HG02981 (cell line): ENCODE results near the gene ZSWIM5.
"Not testable (repeated sequence)": the region's sequence is repeated elsewhere in the genome, so short reads cannot be mapped to it uniquely, and the experiment has no call there.

Experiments
- ATAC-seq: cut with Tn5 transposase; IDR thresholded peaks from one replicate; pipeline ENCODE4 v1.9.1; 2021; ENCODE audit warnings: mild to moderate bottlenecking, moderate library complexity; ENCODE audit not compliant: unreplicated experiment

The ZSWIM5 gene

GRCh38 chr1:45008516-45008915 is 197.9 kb downstream of the ZSWIM5 start:
- ATAC-seq = no peak

DNA sequence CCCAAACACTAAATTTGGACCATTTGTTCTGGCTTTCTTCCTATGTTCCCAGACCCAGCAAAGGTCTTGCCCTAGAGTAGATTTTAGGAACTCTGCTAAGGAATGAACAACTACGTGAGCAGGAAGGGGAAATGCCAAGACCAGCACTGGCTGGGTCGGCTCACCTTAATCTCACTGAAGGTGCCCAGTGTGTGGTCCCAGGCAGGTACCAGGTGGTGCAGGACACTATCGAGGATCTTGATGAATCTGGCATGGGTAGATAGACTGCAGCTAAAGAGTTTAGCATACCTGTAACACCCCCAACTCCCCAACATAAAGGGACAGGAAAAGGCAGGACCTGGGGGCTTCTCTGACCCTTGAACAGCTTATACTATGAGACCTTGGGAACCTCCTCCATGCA is 198.3 kb downstream of the ZSWIM5 start:
- ATAC-seq = no peak

DNA sequence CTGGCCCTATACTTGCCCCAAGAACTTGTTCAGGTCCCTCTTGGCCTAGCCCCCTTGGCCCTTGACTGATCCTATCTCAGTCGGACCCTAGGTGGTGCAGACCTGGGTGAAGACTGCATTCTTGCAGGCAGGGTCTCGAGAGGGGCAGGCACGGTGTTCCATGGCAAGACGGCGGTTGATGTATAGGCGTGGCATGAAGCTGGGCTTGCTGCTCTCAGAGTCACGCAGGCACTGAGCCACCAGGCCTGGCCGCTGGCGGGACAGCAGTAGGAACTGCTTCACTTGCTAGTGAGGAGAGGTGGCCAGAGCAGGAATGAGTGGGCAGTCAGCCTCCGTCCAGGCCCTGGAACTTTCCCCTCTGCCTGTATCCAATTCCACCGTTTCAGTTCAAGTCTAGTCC is 199.1 kb downstream of the ZSWIM5 start:
- ATAC-seq = no peak

GRCh38 chr1:45005761-45006160 is 200.6 kb downstream of the ZSWIM5 start:
- no peak for ATAC-seq

DNA sequence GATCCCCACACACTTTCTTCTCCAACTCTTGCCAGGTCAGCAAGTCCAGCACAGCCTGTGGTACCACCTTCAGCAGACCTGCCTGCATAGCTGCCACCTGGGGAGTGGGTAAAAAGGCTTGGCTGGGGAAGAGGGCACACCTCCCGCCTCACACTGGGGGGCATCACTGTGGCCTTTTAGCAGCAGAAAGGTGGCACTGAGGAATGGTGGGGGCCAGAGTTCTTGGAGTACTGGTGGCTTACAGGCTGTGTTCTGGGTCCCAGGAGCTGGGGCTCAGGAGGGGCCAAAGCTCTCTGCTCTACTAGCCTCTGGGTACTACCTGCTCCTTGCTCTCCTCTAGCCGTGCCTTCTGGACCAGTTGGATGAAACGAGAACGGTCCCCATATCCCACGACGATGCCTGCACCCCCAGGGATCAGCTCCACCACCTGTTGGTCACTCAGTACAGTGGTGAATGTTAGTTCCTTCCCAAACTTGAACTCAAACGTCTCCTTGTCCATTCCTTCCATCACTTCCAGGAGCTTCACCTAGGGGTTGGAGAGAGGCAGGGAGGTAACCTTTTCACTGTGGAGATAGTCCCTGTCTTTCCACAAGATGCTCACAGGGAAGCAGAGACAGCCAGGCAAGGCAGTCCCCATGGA is 202.0 kb downstream of the ZSWIM5 start:
- no peak for ATAC-seq

DNA sequence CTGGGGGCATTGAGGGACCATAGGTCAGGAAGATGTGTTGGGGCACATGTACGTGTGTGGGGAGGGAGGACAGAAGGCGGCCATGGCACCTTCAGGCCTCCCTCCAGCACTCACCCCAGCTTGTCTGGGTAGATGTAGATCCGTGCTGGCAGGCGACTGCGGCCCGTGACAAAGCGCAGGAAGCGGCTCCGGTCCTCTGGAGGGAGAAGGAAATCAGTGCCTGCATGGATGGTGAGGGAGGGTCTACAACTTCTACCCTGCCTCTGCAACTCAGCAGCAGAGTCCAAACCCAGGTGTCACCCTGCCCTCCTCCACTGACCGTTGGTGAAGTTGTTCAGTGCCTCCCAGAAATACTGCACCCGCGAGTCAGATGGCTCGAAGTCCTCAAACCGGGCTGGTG is 202.7 kb downstream of the ZSWIM5 start:
- ATAC-seq = no peak

DNA sequence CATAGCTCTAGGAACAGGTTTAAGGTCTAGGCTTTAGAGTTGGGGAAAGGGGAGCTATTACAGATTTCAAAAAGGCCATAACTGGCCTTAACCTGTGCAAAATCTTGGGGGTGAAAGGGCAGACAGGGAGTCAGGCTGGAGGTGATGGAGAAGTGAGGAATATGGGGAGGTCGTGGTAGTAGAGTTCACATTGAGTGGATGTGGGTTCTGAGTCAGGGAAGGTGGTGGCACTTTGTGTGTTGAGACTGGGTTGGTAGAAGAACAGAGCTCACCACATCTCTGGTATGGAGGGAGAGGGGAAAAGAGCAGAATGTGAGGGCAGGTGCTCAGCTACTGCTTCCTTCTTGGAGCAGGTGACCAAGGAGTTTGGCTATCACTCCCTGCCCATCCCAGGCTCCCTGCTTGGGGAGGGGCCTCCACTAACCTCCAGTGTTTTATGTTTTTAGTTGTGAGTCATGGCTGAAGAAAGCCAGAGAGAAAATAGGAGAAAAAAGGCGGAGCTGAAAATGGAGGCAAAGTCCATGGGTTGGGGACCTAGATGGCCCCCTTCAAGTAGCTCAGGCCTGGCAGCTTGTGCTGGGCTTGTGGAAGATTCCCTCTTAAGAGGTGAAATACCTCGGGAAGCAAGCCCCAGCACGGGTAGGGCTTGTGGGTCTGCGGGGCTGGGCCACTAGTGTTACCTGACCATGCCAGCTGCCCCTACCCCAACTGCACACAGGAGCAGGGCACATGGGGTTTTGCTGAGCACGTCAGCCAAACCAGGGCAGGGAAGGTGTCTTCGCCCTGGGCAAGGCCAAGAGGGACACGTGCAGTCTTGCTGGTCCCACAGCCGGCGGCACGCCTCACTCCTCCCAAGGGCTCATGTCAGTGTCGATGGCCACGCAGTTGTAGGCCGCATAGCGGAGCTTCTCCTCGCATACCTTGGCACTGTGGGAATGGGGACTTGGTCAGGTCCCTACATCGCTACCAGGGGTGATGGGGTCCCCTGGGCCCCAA is 203.5 kb downstream of the ZSWIM5 start:
- no peak for ATAC-seq

DNA sequence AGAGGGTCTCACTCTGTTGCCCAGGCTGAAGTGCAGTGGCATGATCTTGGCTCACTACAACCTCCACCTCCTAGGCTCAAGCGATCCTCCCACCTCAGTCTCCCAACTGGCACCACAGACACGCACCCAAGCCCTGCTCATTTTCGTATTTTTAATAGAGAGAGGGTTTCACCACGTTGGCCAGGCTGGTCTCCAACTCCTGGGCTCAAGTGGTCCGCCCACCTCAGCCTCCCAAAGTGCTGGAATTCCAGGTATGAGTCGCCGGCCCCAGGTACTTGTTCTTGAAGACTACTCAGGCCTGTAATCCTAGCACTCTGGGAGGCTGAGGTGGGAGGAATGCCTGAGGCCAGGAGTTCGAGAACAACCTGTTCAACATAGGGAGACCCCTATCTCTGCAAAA is 204.8 kb downstream of the ZSWIM5 start:
- not testable (repeated sequence) for ATAC-seq

DNA sequence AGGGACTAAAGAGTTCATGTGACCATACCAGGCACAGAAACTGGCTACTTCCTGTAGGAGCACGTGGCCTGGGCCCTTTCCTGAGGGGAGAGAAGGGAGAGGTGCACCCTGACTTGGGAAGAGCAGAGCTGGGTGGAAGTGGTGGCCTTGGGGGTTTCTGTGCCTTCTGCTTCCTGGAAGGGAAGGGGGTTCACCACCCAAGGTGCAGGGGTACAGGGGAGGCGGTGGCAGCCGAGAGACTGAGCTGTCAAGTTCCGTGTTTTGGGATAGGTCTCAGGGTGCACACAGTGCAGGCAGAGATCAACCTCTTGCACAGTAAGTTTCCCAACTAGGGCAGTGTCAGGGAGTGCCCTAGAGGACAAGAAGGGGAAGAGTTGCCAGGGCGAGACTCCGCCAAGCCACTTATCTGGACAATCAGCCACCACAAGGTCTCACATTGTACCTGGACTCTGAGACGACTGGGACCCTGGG is 205.4 kb downstream of the ZSWIM5 start:
- ATAC-seq = no peak

DNA sequence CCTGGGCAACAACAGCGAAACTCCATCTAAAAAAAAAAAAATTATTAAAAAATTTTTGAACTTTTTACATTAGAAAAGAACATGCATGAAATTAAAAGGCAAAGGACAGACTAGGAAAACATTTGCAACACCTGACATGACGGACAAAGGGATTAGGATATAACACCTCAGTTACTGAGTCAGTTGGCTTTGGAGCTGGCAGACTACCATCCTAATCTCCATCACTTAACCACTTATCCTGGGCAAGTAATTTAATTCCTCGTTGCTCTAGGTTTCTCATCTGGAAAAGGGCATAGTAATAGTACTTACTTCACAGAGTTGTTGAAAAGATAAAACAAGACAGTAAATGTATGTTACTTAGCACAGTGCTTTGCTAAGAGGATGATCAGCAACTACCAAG is 207.2 kb downstream of the ZSWIM5 start:
- ATAC-seq = no peak

- ATAC-seq = no peak
These were observed 210.8 kb downstream of the ZSWIM5 start for GRCh38 chr1:44995467-44996238.

GRCh38 chr1:44994309-44994898 is 212.0 kb downstream of the ZSWIM5 start:
- no peak for ATAC-seq

GRCh38 chr1:44988531-44989156 is 217.8 kb downstream of the ZSWIM5 start:
- ATAC-seq = no peak

GRCh38 chr1:44985747-44986359 is 220.6 kb downstream of the ZSWIM5 start:
- no peak for ATAC-seq

- ATAC-seq = not testable (repeated sequence)
These were observed 229.0 kb downstream of the ZSWIM5 start for GRCh38 chr1:44977372-44977771.

DNA sequence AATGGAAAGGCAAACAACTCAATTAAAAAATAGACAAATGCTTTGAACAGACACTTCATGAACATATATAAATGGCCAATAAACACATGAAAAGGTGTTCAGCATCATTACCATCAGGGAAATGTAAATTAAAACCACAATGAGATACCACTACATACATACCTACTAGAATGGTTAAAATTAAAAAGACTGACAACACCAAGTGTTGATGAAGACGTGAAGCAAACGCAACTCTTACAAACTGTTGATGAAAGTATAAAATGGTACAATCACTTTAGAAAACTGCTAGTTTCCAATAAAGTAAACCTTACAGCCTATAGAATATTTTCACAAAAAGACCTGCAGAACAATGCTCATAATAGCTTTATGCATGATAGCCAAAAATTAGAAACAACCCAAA is 230.2 kb downstream of the ZSWIM5 start:
- no peak for ATAC-seq

- ATAC-seq = no peak
These were observed 232.8 kb downstream of the ZSWIM5 start for GRCh38 chr1:44973645-44974044.

DNA sequence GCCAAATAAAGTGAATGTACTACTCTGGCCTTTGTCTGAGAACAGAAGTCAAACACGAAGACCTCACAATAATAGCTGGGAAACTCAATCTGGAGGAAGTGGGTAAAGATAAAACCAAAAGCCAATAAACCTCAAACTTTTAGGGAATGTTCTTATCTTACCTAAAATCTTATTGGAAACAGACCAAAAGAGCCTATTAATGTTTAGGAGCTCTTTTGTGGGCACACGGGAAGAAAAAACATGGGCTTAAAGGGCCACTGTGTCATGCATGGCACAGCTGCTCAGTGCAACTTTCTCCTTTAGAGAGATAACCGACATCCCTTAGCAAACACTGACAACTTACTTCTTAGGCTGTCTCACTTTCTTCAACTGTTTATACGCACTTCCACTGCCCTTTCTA is 236.1 kb downstream of the ZSWIM5 start:
- no peak for ATAC-seq
